Spleen (tissue), 11 donors: ENCODE data around the gene PTPRN2. TPM values are rescaled to one million over a fixed set of nuclear protein-coding genes. Genes with fewer than 3 reads are reported as not detected.

Source experiments
- DNase-seq: peaks from one replicate; pipeline ENCODE4 v3.0.0-alpha.2; 2020
- H3K27ac ChIP-seq, 8 donors: fragments of 200-600 bp; sonication (generic) in 7 of 8; 1 replicate in 4 of 8; 2 replicates in 4 of 8; pipeline versions ENCODE4 v1.5.0 to v1.8.0; 2016 to 2021; ENCODE audit warnings: inconsistent platforms in 4 of 8, mild to moderate bottlenecking in 4 of 8, moderate library complexity in 1 of 8
- H3K27me3 ChIP-seq, 7 donors: fragments of 200-600 bp; sonication (generic) in 6 of 7; replicated peaks in 1 of 7; 1 replicate in 4 of 7; 2 replicates in 3 of 7; pipeline versions ENCODE4 v1.5.0 to v1.8.0; 2016 to 2021; ENCODE audit warnings: inconsistent platforms in 3 of 7, mild to moderate bottlenecking in 1 of 7
- H3K36me3 ChIP-seq, 6 donors: fragments of 200-600 bp; sonication (generic) in 5 of 6; 1 replicate in 4 of 6; 2 replicates in 2 of 6; pipeline versions ENCODE4 v1.5.0 to v1.8.0; 2016 to 2021; ENCODE audit warnings: inconsistent platforms in 2 of 6
- H3K4me1 ChIP-seq, 6 donors: fragments of 200-600 bp; sonication (generic) in 5 of 6; 1 replicate in 3 of 6; 2 replicates in 3 of 6; pipeline versions ENCODE4 v1.5.0 to v1.8.0; 2016 to 2021; ENCODE audit warnings: inconsistent platforms in 3 of 6
- H3K4me3 ChIP-seq, 8 donors: fragments of 200-600 bp; sonication (generic) in 7 of 8; 1 replicate in 4 of 8; 2 replicates in 4 of 8; pipeline versions ENCODE4 v1.5.0 to v1.8.0; 2016 to 2021; ENCODE audit warnings: inconsistent platforms in 4 of 8, mild to moderate bottlenecking in 4 of 8, moderate library complexity in 2 of 8
- H3K9me3 ChIP-seq, 8 donors: fragments of 200-600 bp; sonication (generic) in 7 of 8; 1 replicate in 4 of 8; 2 replicates in 4 of 8; pipeline versions ENCODE4 v1.5.0 to v1.8.0; 2016 to 2021; ENCODE audit warnings: inconsistent platforms in 4 of 8
- POLR2A ChIP-seq, 3 donors: fragments of 450-650 bp; IDR thresholded peaks; one replicate each; pipeline ENCODE4 v1.5.1; 2017; ENCODE audit warnings: antibody characterized with exemption in 3 of 3, mild to moderate bottlenecking in 1 of 3
- POLR2AphosphoS5 ChIP-seq, 3 donors: sonication (generic); formaldehyde crosslinking; IDR thresholded peaks; one replicate each; pipeline ENCODE4 v1.5.1; 2017; ENCODE audit warnings: antibody characterized with exemption in 3 of 3
- WGBS, 5 donors: extraction: QIAGEN DNeasy Blood & Tissue Kit in 3 of 5; methylation state at CpG; one replicate each; pipeline versions ENCODE4 v1.1.5 to v1.1.7; 2013 to 2018; 5-methylcytosine and 5-hydroxymethylcytosine counted together
- intact Hi-C: fragments of 100-400 bp; cut with DNase I; formaldehyde crosslinking; loops from one replicate; pipeline ENCODE4 v1.15.0; 2023; ENCODE audit warnings: low total_unique reads
- polyA plus RNA-seq, 3 donors: library from polyadenylated mRNA; stranded (reverse); fragments of 200-250 nt; gene quantifications; one replicate each; pipeline ENCODE4 v1.2.1, GENCODE V29; 2013
- total RNA-seq, 7 donors: library from RNA; depleted of rRNA in 3 of 7; stranded (reverse); fragments of >200 nt in 3 of 7; fragmentation: NEBNext Ultra II Directional in 4 of 7; extraction: Animal tissue kit (Norgen Biotek cat#: 25700) in 4 of 7; gene quantifications; one replicate each; pipeline versions ENCODE4 v1.1.0 to v1.2.1, GENCODE V29; 2016 to 2021
- TF ChIP-seq, protein P1 (sequence below), 11 experiments: fragments of 200-600 bp in 7 of 11; fragments of 450-650 bp in 4 of 11; sonication (generic) in 4 of 11; IDR thresholded peaks in 8 of 11; conservative IDR thresholded peaks in 3 of 11; 1 replicate in 7 of 11; 2 replicates in 4 of 11; pipeline versions ENCODE4 v1.4.0 to v1.8.0; 2016 to 2021; ENCODE audit warnings: antibody characterized with exemption in 11 of 11, inconsistent platforms in 4 of 11, mild to moderate bottlenecking in 1 of 11
- donor health status: healthy with polysubstance abuse.
- donor health status: DM: no; HTN: no; CAD: no; lungs with moderate emphysema.
- donor health status: DM: no; HTN: no; CAD: no.
- donor health status: Bipolar disorder and iron deficiency.
- donor health status: healthy.
- donor health status: DM: no; HTN: no; CAD: no.
- donor health status: DM: yes; HTN: yes; CAD: no.

PTPRN2 gene
- total and polyA plus RNA-seq, 10 donors: 7.0 to 22.8 (median 16.8) TPM

DNA sequence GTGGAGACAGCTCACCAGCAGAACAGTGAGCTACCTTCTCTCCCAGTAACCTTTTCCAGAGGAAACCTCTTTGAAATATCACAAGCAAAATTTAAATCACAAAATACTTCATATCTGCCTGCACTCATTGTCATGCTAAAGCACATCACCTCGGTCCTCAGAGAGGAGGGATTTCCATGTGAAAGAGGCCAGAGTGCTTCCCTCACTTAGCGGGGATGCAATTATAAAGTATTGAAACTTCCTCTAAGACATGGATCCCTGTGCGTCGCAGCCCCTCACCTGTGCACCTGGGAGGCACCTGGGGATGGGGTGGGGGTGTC lies 792.9 kb downstream of the PTPRN2 start:
- Histone ChIP-seq H3K4me1 (no peaks in the 10 kb centered on the region), H3K27ac (no peak overlapping the region), H3K27me3 (peaks cover 0 to 21% (median 0%) of the 10 kb centered on the region in 7 donors), H3K36me3 (no peaks in the 10 kb centered on the region), H3K9me3 (no peaks in the 10 kb centered on the region), H3K4me3 (no peak overlapping the region)
- intact Hi-C loops: no loop called here
- no peak for TF ChIP-seq POLR2A (IDR thresholded peaks at IDR 0.05)
- no peak for TF ChIP-seq POLR2AphosphoS5 (IDR thresholded peaks at IDR 0.05)
- TF ChIP-seq, protein P1, sequence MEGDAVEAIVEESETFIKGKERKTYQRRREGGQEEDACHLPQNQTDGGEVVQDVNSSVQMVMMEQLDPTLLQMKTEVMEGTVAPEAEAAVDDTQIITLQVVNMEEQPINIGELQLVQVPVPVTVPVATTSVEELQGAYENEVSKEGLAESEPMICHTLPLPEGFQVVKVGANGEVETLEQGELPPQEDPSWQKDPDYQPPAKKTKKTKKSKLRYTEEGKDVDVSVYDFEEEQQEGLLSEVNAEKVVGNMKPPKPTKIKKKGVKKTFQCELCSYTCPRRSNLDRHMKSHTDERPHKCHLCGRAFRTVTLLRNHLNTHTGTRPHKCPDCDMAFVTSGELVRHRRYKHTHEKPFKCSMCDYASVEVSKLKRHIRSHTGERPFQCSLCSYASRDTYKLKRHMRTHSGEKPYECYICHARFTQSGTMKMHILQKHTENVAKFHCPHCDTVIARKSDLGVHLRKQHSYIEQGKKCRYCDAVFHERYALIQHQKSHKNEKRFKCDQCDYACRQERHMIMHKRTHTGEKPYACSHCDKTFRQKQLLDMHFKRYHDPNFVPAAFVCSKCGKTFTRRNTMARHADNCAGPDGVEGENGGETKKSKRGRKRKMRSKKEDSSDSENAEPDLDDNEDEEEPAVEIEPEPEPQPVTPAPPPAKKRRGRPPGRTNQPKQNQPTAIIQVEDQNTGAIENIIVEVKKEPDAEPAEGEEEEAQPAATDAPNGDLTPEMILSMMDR (IDR thresholded peaks at IDR 0.05 in 8 of 11, conservative IDR thresholded peaks at IDR 0.05 in 3 of 11): no peak
- 73 to 86% (median 81%) methylated on average over 4 of the region's 4 CpGs for WGBS, 5 donors
- no peak for DNase-seq

DNA sequence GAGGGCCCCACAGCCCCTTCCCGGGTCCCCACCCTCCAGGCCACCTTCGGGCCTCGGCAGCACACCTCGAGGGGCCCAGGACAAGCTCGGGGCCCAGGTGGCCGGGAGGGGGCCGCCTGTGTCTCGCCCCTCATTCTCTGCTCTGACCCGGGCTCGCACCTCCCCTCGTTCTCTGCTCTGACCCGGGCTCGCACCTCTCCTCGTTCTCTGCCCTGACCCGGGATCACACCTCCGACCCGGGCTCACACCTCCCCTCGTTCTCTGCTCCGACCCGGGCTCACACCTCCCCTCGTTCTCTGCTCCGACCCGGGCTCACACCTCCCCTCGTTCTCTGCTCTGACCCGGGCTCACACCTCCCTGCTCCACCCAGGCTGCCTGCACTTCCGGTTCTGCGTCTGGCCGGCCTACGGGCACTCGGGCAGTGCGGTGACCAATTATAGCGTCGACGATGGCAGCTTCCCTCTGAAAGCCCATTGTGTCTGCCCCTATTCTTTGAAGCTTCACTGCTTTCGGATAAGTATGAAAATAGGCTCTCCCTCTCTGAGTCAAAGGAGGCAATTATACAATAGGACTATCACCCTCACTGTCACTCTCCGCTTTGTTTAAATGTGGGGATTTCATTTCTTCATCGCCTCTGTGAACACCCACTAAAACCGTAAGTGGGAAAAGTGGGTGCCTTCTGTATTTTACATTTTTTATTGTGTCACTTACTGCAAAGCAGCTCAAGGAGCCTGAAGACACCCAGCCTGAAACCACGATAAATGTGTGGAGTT lies 793.5 kb downstream of the PTPRN2 start:
- Histone ChIP-seq H3K4me3 (no peak overlapping the region), H3K36me3 (no peaks in the 10 kb centered on the region), H3K9me3 (no peaks in the 10 kb centered on the region), H3K27me3 (peaks cover 0 to 21% (median 0%) of the 10 kb centered on the region in 7 donors), H3K27ac (no peak overlapping the region), H3K4me1 (no peaks in the 10 kb centered on the region)
- intact Hi-C loops: no loop called here
- no peak for DNase-seq
- TF ChIP-seq POLR2AphosphoS5 (IDR thresholded peaks at IDR 0.05) (no peak), POLR2A (IDR thresholded peaks at IDR 0.05) (no peak)
- TF ChIP-seq, protein P1 (IDR thresholded peaks at IDR 0.05 in 8 of 11, conservative IDR thresholded peaks at IDR 0.05 in 3 of 11): no peak
- 74 to 82% (median 81%) methylated on average over 39 of the region's 39 CpGs for WGBS, 5 donors

DNA sequence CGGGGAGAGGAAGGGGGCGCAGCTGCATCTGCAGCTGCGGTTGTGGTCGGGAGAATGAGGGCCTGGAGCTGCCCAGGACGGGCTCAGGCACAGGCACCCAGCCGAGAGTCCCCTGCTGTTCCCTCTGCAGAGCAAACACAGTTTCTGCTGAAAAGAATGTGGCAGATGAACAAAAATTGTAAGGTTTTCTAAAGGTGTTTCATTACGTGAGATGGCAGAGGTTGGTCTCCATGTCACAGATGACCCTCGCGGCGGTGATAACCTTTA lies 794.6 kb downstream of the PTPRN2 start:
- H3K4me3 ChIP-seq: no peak overlapping the region
- H3K27me3 ChIP-seq: peaks cover 0 to 21% (median 0%) of the 10 kb centered on the region in 7 donors
- H3K9me3 ChIP-seq: no peaks in the 10 kb centered on the region
- no peak overlapping the region for H3K27ac ChIP-seq
- TF ChIP-seq POLR2A (IDR thresholded peaks at IDR 0.05) (no peak), POLR2AphosphoS5 (IDR thresholded peaks at IDR 0.05) (no peak)
- TF ChIP-seq, protein P1 (IDR thresholded peaks at IDR 0.05 in 8 of 11, conservative IDR thresholded peaks at IDR 0.05 in 3 of 11): no peak
- H3K36me3 ChIP-seq: no peaks in the 10 kb centered on the region
- 68 to 74% (median 72%) methylated on average over 10 of the region's 10 CpGs for WGBS, 5 donors
- intact Hi-C loops: no loop called here
- DNase-seq: no peak
- no peaks in the 10 kb centered on the region for H3K4me1 ChIP-seq

DNA sequence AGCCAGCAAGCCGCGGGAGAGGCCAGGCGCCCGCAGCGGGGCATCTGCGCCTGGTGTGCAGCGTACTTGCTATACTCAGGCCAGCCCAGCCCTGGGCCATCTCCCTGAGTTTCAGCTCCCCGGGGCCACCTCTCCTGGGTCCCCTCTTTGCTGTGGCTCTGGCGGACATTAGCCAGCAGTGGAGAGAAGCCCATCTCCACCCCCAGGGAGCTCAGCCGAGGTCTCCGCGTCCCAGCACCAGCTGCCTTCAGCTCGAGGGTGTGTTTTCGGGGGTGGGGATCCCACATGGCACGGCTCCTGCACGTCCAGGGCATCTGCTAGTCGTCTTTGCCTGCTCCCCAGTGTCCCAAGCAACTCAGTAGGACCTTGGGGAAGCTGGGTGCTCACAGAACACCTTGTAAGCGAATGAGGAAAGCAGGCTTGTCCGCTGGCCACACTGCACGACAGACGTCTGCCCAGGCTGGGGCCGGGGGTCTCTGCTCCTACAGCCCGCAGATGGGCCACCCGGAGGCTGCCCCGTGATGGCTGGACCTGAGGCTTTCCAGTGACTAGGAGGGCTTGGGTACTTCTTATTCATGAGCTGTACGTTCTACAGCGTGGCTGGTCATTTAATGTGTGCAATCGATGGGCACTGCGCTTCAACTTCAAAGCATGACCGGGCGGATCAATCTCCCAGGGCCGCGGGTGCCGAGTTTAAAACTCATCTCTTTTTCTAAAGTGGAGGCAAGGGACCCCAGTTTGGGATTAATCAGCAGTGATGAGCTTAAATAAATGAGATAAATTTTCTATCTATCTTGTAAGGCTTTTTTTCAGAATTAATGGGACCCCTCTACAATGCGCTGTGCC lies 795.2 kb downstream of the PTPRN2 start:
- H3K27ac ChIP-seq: no peak overlapping the region
- H3K4me3 ChIP-seq: no peak overlapping the region
- peaks cover 0 to 21% (median 0%) of the 10 kb centered on the region in 7 donors for H3K27me3 ChIP-seq
- no peak for DNase-seq
- intact Hi-C loops: no loop called here
- H3K9me3 ChIP-seq: no peaks in the 10 kb centered on the region
- TF ChIP-seq POLR2A (IDR thresholded peaks at IDR 0.05): no peak
- TF ChIP-seq POLR2AphosphoS5 (IDR thresholded peaks at IDR 0.05): no peak
- TF ChIP-seq, protein P1 (IDR thresholded peaks at IDR 0.05 in 8 of 11, conservative IDR thresholded peaks at IDR 0.05 in 3 of 11): no peak
- H3K36me3 ChIP-seq: no peaks in the 10 kb centered on the region
- 83 to 87% (median 84%) methylated on average over 19 to 35 of the region's 35 CpGs for WGBS, 5 donors
- H3K4me1 ChIP-seq: no peaks in the 10 kb centered on the region
